Keratinocyte (primary cell): ENCODE results near the gene SPOCK3. TPM values are rescaled to one million over a fixed set of nuclear protein-coding genes. Genes with fewer than 3 reads are reported as not detected.

Source experiments
- DNase-seq: peaks from one replicate; pipeline ENCODE4 v3.0.0-alpha.2; 2011; ENCODE audit warnings: low read depth, missing footprints, low spot score
- FAIRE-seq: peaks from 2 replicates; lab custom pipeline; 2011; peaks lifted over from hg19 to GRCh38; lab: Jason Lieb, UNC
- H2AFZ ChIP-seq: 2 replicates; pipeline ENCODE4 v1.6.0; 2012; ENCODE audit warnings: low read length, control low read depth, inconsistent platforms; ENCODE audit not compliant: control insufficient read depth
- H3K27ac ChIP-seq: 2 replicates; pipeline ENCODE4 v1.5.1; 2011; ENCODE audit warnings: low read length; ENCODE audit not compliant: control insufficient read depth, insufficient read depth
- H3K27me3 ChIP-seq: 3 replicates; pipeline ENCODE4 v1.6.0; 2011; ENCODE audit warnings: low read length; ENCODE audit not compliant: control insufficient read depth, insufficient read depth; ENCODE audit errors: extremely low read depth
- H3K36me3 ChIP-seq, 2 experiments: 2 replicates in 1 of 2; 3 replicates in 1 of 2; pipeline ENCODE4 v1.5.1; 2011; ENCODE audit warnings: low read length in 2 of 2, mild to moderate bottlenecking in 1 of 2; ENCODE audit not compliant: control insufficient read depth in 2 of 2, insufficient read depth in 2 of 2; ENCODE audit errors: extremely low read depth in 1 of 2
- H3K4me1 ChIP-seq: 3 replicates; pipeline ENCODE4 v1.5.1; 2011; ENCODE audit warnings: low read length; ENCODE audit not compliant: control insufficient read depth, insufficient read depth; ENCODE audit errors: extremely low read depth
- H3K4me2 ChIP-seq: 3 replicates; pipeline ENCODE4 v1.6.0; 2011; ENCODE audit warnings: low read depth, low read length; ENCODE audit not compliant: control insufficient read depth, insufficient read depth; ENCODE audit errors: extremely low read depth
- H3K4me3 ChIP-seq, 3 experiments: fragments of 200-600 bp in 1 of 3; sonication (generic) in 1 of 3; 2 replicates in 2 of 3; 3 replicates in 1 of 3; pipeline ENCODE4 v1.5.1; 2011 to 2016; ENCODE audit warnings: low read length in 3 of 3, mild to moderate bottlenecking in 3 of 3, control low read depth in 2 of 3, inconsistent platforms in 1 of 3, low read depth in 1 of 3, mixed read lengths in 1 of 3, mixed run types in 1 of 3, moderate library complexity in 1 of 3; ENCODE audit not compliant: control insufficient read depth in 2 of 3, insufficient read depth in 2 of 3; ENCODE audit errors: extremely low read depth in 1 of 3
- H3K79me2 ChIP-seq: 2 replicates; pipeline ENCODE4 v1.6.0; 2012; ENCODE audit warnings: low read length; ENCODE audit not compliant: control insufficient read depth, insufficient read depth
- H3K9ac ChIP-seq: 3 replicates; pipeline ENCODE4 v1.6.0; 2011; ENCODE audit warnings: low read length; ENCODE audit not compliant: control insufficient read depth, insufficient read depth; ENCODE audit errors: extremely low read depth
- H3K9me1 ChIP-seq: 3 replicates; pipeline ENCODE4 v1.6.0; 2011; ENCODE audit warnings: low read length; ENCODE audit not compliant: control insufficient read depth, insufficient read depth; ENCODE audit errors: extremely low read depth
- H3K9me3 ChIP-seq: 2 replicates; pipeline ENCODE4 v1.5.1; 2012; ENCODE audit warnings: low read depth, low read length; ENCODE audit not compliant: control insufficient read depth
- H4K20me1 ChIP-seq: 3 replicates; pipeline ENCODE4 v1.6.0; 2011; ENCODE audit warnings: low read length; ENCODE audit not compliant: control insufficient read depth, insufficient read depth; ENCODE audit errors: extremely low read depth
- CTCF ChIP-seq, 3 experiments: IDR thresholded peaks in 1 of 3; conservative IDR thresholded peaks in 1 of 3; optimal IDR thresholded peaks in 1 of 3; 2 replicates in 2 of 3; 3 replicates in 1 of 3; pipeline versions ENCODE3 to v1.5.1; 2011; ENCODE audit warnings: low read length in 3 of 3, mild to moderate bottlenecking in 3 of 3, moderate library complexity in 2 of 3, control low read depth in 1 of 3, inconsistent platforms in 1 of 3; ENCODE audit not compliant: insufficient read depth in 2 of 3; ENCODE audit errors: extremely low read depth in 1 of 3
- EZH2 ChIP-seq: IDR thresholded peaks from one replicate; pipeline ENCODE4 v1.6.1; 2012; ENCODE audit warnings: inconsistent platforms, mild to moderate bottlenecking, low read length, moderate library complexity
- dilution Hi-C: fragments of 300-500 bp; cut with MboI; formaldehyde crosslinking; loops from one replicate; pipeline ENCODE4 v1.7.0; 2020; ENCODE audit warnings: low sequenced_read_pairs; ENCODE audit not compliant: extremely low pct_ligation_motif_present
- polyA plus RNA-seq, 5 experiments: library from polyadenylated mRNA; depleted of rRNA in 3 of 5; stranded (reverse) in 3 of 5; stranded (forward) in 1 of 5; unstranded in 1 of 5; fragments of >200 nt; gene quantifications; 1 replicate in 1 of 5; 2 replicates in 3 of 5; 3 replicates in 1 of 5; pipeline versions ENCODE4 v1.2.1 to v1.2.3, GENCODE V29; 2011 to 2012; ENCODE audit warnings: missing spikeins in 2 of 5, low read depth in 1 of 5, low replicate concordance in 1 of 5

The SPOCK3 gene
- polyA plus RNA-seq, 1 donor (not counting 4 experiments of a cell fraction or from before 2014, with no cell fraction given): not detected

GRCh38 chr4:167035390-167035789 lies 198.9 kb downstream of the SPOCK3 start:
- H3K27ac ChIP-seq: no peak overlapping the region
- no peak for TF ChIP-seq CTCF (optimal IDR thresholded peaks at IDR 0.05 in 1 of 3, IDR thresholded peaks at IDR 0.05 in 1 of 3, conservative IDR thresholded peaks at IDR 0.05 in 1 of 3; ENCODE audit: extremely low read depth in 1 of 3, insufficient read depth in 2 of 3, low read length in 3 of 3)
- TF ChIP-seq EZH2: no peak

GRCh38 chr4:167034983-167035382 lies 199.3 kb downstream of the SPOCK3 start:
- H3K27ac ChIP-seq: no peak overlapping the region
- no peaks in the 10 kb centered on the region for H3K79me2 ChIP-seq
- H3K36me3 ChIP-seq: no peaks in the 10 kb centered on the region
- H2AFZ ChIP-seq: no peak overlapping the region
- H3K9me1 ChIP-seq: no peaks in the 10 kb centered on the region
- DNase-seq (no peak), FAIRE-seq (no peak)
- dilution Hi-C loops: no loop called here
- no peak overlapping the region for H3K9ac ChIP-seq
- no peak overlapping the region for H3K4me3 ChIP-seq
- H3K4me2 ChIP-seq: no peak overlapping the region
- H4K20me1 ChIP-seq: no peaks in the 10 kb centered on the region
- H3K27me3 ChIP-seq: no peaks in the 10 kb centered on the region
- TF ChIP-seq CTCF (optimal IDR thresholded peaks at IDR 0.05 in 1 of 3, IDR thresholded peaks at IDR 0.05 in 1 of 3, conservative IDR thresholded peaks at IDR 0.05 in 1 of 3; ENCODE audit: extremely low read depth in 1 of 3, insufficient read depth in 2 of 3, low read length in 3 of 3) (no peak), EZH2 (no peak)
- no peaks in the 10 kb centered on the region for H3K9me3 ChIP-seq
- peaks cover 20% of the 10 kb centered on the region for H3K4me1 ChIP-seq

More at GRCh38 chr4:167035390-167035789, 198.9 kb downstream of the SPOCK3 start:
- no peaks in the 10 kb centered on the region for H3K9me1 ChIP-seq
- H4K20me1 ChIP-seq: no peaks in the 10 kb centered on the region
- H2AFZ ChIP-seq: no peak overlapping the region
- no peaks in the 10 kb centered on the region for H3K79me2 ChIP-seq
- no peaks in the 10 kb centered on the region for H3K27me3 ChIP-seq
- dilution Hi-C loops: no loop called here
- no peak overlapping the region for H3K9ac ChIP-seq
- no peak overlapping the region for H3K4me2 ChIP-seq
- DNase-seq (no peak), FAIRE-seq (no peak)
- H3K9me3 ChIP-seq: no peaks in the 10 kb centered on the region
- no peaks in the 10 kb centered on the region for H3K36me3 ChIP-seq
- H3K4me3 ChIP-seq: no peak overlapping the region
- H3K4me1 ChIP-seq: peaks cover 20% of the 10 kb centered on the region
